Activated CD8-positive, alpha-beta T cell treated with anti-CD3 and anti-CD28 coated beads, Interleukin-2, amount 10 ng/mL, durations not matched to agents 7 days and 5 days (primary cell): ENCODE results near the gene PRDM5. TPM values are rescaled to one million over a fixed set of nuclear protein-coding genes. Genes with fewer than 3 reads are reported as not detected.

Experiments
- ATAC-seq: fragments of 150-1000 bp; cut with Tn5 transposase; one replicate; pipeline ENCODE4 v1.10.0; 2021; ENCODE audit warnings: moderate library complexity
- CTCF ChIA-PET: fragments of 350-600 bp; sonication (Branson Sonifier 250); formaldehyde crosslinking; loops from one replicate; lab custom pipeline; 2021; ENCODE audit warnings: antibody characterized with exemption; lab: Charles Lee
- POLR2A ChIA-PET: fragments of 350-600 bp; sonication (Branson Sonifier 250); formaldehyde crosslinking; loops from one replicate; lab custom pipeline; 2021; ENCODE audit warnings: antibody characterized with exemption; lab: Charles Lee
- DNase-seq: peaks from one replicate; pipeline ENCODE4 v3.0.0-alpha.2; 2020
- H3K27ac Mint-ChIP-seq: one replicate; pipeline ENCODE4 v1.8.0; 2021; ENCODE audit warnings: mild to moderate bottlenecking, mixed read lengths
- H3K27me3 Mint-ChIP-seq: one replicate; pipeline ENCODE4 v1.8.0; 2021; ENCODE audit warnings: low read depth, mixed read lengths
- H3K36me3 Mint-ChIP-seq: one replicate; pipeline ENCODE4 v1.8.0; 2021; ENCODE audit warnings: low read depth, mixed read lengths
- H3K4me1 Mint-ChIP-seq: one replicate; pipeline ENCODE4 v1.8.0; 2021; ENCODE audit warnings: low read depth, mixed read lengths
- H3K4me3 Mint-ChIP-seq: one replicate; pipeline ENCODE4 v1.8.0; 2021; ENCODE audit warnings: mild to moderate bottlenecking, mixed read lengths
- H3K9me3 Mint-ChIP-seq: one replicate; pipeline ENCODE4 v1.8.0; 2022; ENCODE audit warnings: mixed read lengths; ENCODE audit not compliant: insufficient read depth
- total RNA-seq, 2 experiments: library from RNA; stranded (reverse); gene quantifications; one replicate each; pipeline ENCODE4 v1.2.3, GENCODE V29; 2021

Gene PRDM5
- total RNA-seq, 2 experiments from 2014 or later = 0.05 to 0.16 TPM

GRCh38 chr4:120683897-120684540 is 238.5 kb downstream of the PRDM5 start:
- ATAC-seq (no peak), DNase-seq (no peak)
- Mint-ChIP-seq H3K4me3 (no peak overlapping the region), H3K4me1 (no peaks in the 10 kb centered on the region), H3K27me3 (peaks cover 2% of the 10 kb centered on the region), H3K27ac (no peak overlapping the region), H3K9me3 (no peaks in the 10 kb centered on the region), H3K36me3 (no peaks in the 10 kb centered on the region)
- POLR2A ChIA-PET = interaction anchor here (0.7 kb wide), 1 partner anchor 92 kb away, joined by 3 read pairs; no protein-coding TSS in a partner anchor
- CTCF ChIA-PET = no interaction called here

DNA sequence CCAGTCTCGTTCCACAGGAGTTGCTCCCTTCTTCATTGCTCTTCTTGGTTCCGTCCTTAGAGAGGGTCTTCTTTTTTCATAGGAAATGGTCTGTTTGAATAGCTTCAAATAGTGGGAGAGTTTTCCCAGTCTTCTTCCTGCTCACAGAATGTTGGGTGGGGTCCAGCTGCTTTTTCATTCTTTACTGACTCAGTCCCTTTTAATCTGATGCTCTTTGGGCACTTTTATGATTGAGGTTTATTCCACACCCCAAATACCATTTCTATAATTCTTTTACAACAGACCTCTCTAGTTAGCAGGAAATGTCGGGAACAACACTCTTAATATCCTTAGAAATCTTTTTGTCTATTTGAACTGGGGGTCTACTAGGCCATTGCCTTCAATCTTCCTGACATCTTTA is 239.5 kb downstream of the PRDM5 start:
- ATAC-seq = no peak
- DNase-seq = no peak
- H3K4me1 Mint-ChIP-seq = no peaks in the 10 kb centered on the region
- POLR2A ChIA-PET = no interaction called here
- no peaks in the 10 kb centered on the region for H3K9me3 Mint-ChIP-seq
- CTCF ChIA-PET = interaction anchor here (0.5 kb wide), 1 partner anchor 459 kb away, joined by 3 read pairs; no protein-coding TSS in a partner anchor
- no peaks in the 10 kb centered on the region for H3K36me3 Mint-ChIP-seq
- peaks cover 2% of the 10 kb centered on the region for H3K27me3 Mint-ChIP-seq
- H3K4me3 Mint-ChIP-seq = no peak overlapping the region
- H3K27ac Mint-ChIP-seq = no peak overlapping the region

GRCh38 chr4:120680647-120681228 is 241.8 kb downstream of the PRDM5 start:
- CTCF ChIA-PET = no interaction called here
- H3K4me3 Mint-ChIP-seq = no peak overlapping the region
- ATAC-seq (no peak), DNase-seq (no peak)
- peaks cover 8% of the 10 kb centered on the region for H3K27me3 Mint-ChIP-seq
- no peak overlapping the region for H3K27ac Mint-ChIP-seq
- H3K4me1 Mint-ChIP-seq = no peaks in the 10 kb centered on the region
- no peaks in the 10 kb centered on the region for H3K36me3 Mint-ChIP-seq
- POLR2A ChIA-PET = no interaction called here
- no peaks in the 10 kb centered on the region for H3K9me3 Mint-ChIP-seq

GRCh38 chr4:120673696-120674095 is 248.8 kb downstream of the PRDM5 start:
- ChIA-PET POLR2A (no interaction called here), CTCF (no interaction called here)
- Mint-ChIP-seq H3K27me3 (peaks cover 6% of the 10 kb centered on the region), H3K9me3 (peaks cover 6% of the 10 kb centered on the region), H3K4me1 (no peaks in the 10 kb centered on the region), H3K27ac (no peak overlapping the region), H3K36me3 (no peaks in the 10 kb centered on the region), H3K4me3 (no peak overlapping the region)
- DNase-seq (no peak), ATAC-seq (no peak)

DNA sequence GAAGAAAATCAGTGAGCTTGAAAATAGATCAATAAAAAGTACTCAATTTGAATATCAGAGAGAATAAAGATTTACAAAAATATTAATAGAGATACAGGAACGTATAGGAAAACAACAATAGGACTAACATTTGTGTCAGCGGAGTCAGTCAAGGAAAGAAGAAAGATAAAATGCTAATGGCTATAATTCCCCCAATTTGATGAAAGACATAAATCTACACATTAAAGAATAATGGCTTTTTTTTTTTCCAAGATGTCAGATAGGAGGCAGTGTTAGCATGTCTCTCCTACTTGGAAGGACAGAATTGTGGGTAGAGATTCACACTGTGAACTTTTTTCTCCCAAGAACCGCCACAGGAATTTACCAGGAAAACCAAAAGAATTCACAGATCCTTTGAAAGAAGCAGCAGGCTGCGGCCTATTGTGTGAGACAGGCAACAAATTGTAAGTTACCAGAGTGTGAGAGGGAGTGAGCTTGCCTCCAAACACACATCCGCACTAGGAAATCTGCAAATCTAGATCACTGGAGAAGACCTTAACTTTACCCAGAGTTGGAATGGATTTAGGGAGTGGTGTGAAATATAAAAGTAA is 249.9 kb downstream of the PRDM5 start:
- peaks cover 6% of the 10 kb centered on the region for H3K9me3 Mint-ChIP-seq

DNA sequence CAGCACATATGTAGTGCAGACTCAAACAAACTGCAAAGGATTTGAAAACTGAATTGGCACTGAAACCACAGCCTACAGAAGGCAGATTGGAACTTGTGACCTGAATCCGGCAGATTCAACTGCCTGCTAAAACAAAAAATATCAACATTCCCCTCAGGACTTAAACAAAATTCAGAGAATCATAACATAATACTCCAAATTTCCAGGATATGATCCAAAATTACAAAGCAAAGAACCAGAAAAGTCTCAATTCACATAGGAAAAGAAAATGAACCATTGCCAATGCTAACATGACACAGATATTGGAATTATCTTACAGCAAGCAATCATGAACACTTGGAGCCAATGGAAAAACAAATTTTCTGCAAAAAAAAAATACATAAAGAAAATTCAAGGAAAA is 250.4 kb downstream of the PRDM5 start:
- Mint-ChIP-seq H3K36me3 (no peaks in the 10 kb centered on the region), H3K4me3 (no peak overlapping the region)
- ATAC-seq = no peak

More for the DNA sequence above, 249.9 kb downstream of the PRDM5 start:
- ATAC-seq (no peak), DNase-seq (no peak)
- CTCF ChIA-PET = no interaction called here
- POLR2A ChIA-PET = no interaction called here
- Mint-ChIP-seq H3K36me3 (no peaks in the 10 kb centered on the region), H3K27ac (no peak overlapping the region), H3K4me1 (no peaks in the 10 kb centered on the region), H3K27me3 (peaks cover 6% of the 10 kb centered on the region), H3K4me3 (no peak overlapping the region)

DNA sequence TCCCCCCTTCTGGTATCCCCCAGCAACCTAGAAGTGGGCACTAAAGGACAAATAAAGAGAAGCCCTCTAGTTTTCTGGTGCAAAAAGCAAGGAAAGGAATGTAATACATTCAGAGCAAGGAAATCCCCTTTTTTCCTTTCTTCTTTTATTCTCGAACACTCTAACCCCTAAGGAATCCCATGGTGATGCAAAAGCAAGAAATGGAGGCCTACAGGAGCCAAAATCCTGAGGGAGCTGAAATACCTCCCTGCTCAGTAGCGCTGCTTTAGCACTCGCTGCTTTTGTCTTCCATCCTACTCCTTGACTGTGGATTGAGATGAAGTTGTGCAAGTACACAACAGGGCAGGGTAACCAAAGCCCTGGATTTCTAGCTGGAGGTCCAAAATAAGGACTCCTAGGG is 251.0 kb downstream of the PRDM5 start:
- Mint-ChIP-seq H3K4me1 (no peaks in the 10 kb centered on the region), H3K36me3 (no peaks in the 10 kb centered on the region), H3K9me3 (peaks cover 6% of the 10 kb centered on the region), H3K27ac (no peak overlapping the region), H3K4me3 (no peak overlapping the region), H3K27me3 (no peaks in the 10 kb centered on the region)
- ATAC-seq (no peak), DNase-seq (no peak)
- ChIA-PET POLR2A (no interaction called here), CTCF (no interaction called here)

More for the DNA sequence above, 250.4 kb downstream of the PRDM5 start:
- Mint-ChIP-seq H3K4me1 (no peaks in the 10 kb centered on the region), H3K27ac (no peak overlapping the region), H3K9me3 (peaks cover 6% of the 10 kb centered on the region), H3K27me3 (peaks cover under 1% of the 10 kb centered on the region)
- ChIA-PET CTCF (no interaction called here), POLR2A (no interaction called here)
- DNase-seq = no peak

- no peak for DNase-seq
- POLR2A ChIA-PET = no interaction called here
- CTCF ChIA-PET = no interaction called here
- Mint-ChIP-seq H3K4me3 (no peak overlapping the region), H3K9me3 (no peaks in the 10 kb centered on the region), H3K4me1 (no peaks in the 10 kb centered on the region), H3K27ac (no peak overlapping the region), H3K36me3 (no peaks in the 10 kb centered on the region), H3K27me3 (no peaks in the 10 kb centered on the region)
- ATAC-seq = no peak
Observed at GRCh38 chr4:120667102-120667501, 255.4 kb downstream of the PRDM5 start.

- H3K36me3 Mint-ChIP-seq = no peaks in the 10 kb centered on the region
- ChIA-PET POLR2A (no interaction called here), CTCF (no interaction called here)
- no peaks in the 10 kb centered on the region for H3K27me3 Mint-ChIP-seq
- ATAC-seq (no peak), DNase-seq (no peak)
- no peaks in the 10 kb centered on the region for H3K4me1 Mint-ChIP-seq
- H3K9me3 Mint-ChIP-seq = no peaks in the 10 kb centered on the region
- H3K4me3 Mint-ChIP-seq = no peak overlapping the region
- no peak overlapping the region for H3K27ac Mint-ChIP-seq
Observed at GRCh38 chr4:120664851-120665250, 257.7 kb downstream of the PRDM5 start.

DNA sequence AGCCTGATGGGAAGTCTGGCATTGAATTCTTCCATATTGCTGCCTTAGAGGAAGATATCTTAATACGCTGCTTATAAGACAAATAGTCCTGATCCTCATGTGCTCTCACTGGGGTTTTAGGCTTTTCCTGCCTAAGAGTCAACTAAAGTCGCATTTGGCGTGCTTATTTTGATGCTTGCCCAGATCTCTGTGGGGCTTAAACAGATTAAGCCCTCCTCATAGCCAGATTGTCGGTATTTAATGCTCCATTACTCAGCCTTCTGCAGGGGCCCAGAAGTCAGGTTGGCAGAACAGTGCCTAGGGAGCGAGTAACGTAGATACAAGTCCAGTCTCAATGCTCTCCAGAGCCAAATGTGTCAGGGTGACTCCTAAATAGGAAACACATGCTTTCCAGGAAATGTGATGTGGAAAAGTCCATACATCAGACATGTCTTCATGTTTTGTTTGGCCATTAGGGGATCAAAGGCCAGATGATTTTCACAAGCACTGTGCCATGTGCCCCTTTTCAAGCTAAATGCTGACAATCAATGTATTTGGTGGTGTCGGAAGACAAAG is 262.8 kb downstream of the PRDM5 start:
- Mint-ChIP-seq H3K36me3 (no peaks in the 10 kb centered on the region), H3K27me3 (no peaks in the 10 kb centered on the region), H3K27ac (no peak overlapping the region), H3K4me3 (no peak overlapping the region), H3K4me1 (no peaks in the 10 kb centered on the region), H3K9me3 (no peaks in the 10 kb centered on the region)
- ChIA-PET POLR2A (no interaction called here), CTCF (no interaction called here)
- DNase-seq (no peak), ATAC-seq (no peak)

- DNase-seq (no peak), ATAC-seq (no peak)
- CTCF ChIA-PET = no interaction called here
Observed at GRCh38 chr4:120658772-120659171, 263.8 kb downstream of the PRDM5 start.

More at GRCh38 chr4:120658772-120659171, 263.8 kb downstream of the PRDM5 start:
- H3K36me3 Mint-ChIP-seq = no peaks in the 10 kb centered on the region
- H3K4me3 Mint-ChIP-seq = no peak overlapping the region
- H3K27me3 Mint-ChIP-seq = no peaks in the 10 kb centered on the region
- no peak overlapping the region for H3K27ac Mint-ChIP-seq
- no peaks in the 10 kb centered on the region for H3K9me3 Mint-ChIP-seq
- H3K4me1 Mint-ChIP-seq = no peaks in the 10 kb centered on the region
- POLR2A ChIA-PET = no interaction called here
